NCI-H1694 treated with DMSO at 0.1 percent for 48 hours (cell line): Measurements from ENCODE around the gene HOXC5.

Experiments
- DNase-seq: peaks from one replicate; lab custom pipeline; 2025; lab: John Stamatoyannopoulos, UW

HOXC5 gene

GRCh38 chr12:54046809-54047159, 13.9 kb downstream of the HOXC5 start:
- DNase-seq: no peak

- no peak for DNase-seq
Measured at GRCh38 chr12:54047160-54047963, 14.5 kb downstream of the HOXC5 start.

DNA sequence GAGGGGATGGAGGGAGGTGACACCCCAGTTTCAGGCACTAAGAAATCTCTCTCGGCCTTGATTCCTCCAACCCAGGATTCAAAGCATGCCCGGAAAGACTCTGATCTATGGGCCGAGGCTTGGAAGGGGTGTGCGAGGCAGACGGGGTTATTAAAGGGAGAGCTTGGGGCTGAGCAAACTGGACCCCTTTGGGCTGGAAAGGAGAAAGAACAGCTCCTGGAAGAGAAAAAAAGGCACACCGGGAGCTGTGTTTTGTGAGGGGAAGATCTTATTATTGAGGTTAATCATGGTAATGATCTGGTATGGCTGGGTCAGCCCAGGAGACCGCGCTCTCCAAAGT, 15.1 kb downstream of the HOXC5 start:
- DNase-seq: no peak

DNA sequence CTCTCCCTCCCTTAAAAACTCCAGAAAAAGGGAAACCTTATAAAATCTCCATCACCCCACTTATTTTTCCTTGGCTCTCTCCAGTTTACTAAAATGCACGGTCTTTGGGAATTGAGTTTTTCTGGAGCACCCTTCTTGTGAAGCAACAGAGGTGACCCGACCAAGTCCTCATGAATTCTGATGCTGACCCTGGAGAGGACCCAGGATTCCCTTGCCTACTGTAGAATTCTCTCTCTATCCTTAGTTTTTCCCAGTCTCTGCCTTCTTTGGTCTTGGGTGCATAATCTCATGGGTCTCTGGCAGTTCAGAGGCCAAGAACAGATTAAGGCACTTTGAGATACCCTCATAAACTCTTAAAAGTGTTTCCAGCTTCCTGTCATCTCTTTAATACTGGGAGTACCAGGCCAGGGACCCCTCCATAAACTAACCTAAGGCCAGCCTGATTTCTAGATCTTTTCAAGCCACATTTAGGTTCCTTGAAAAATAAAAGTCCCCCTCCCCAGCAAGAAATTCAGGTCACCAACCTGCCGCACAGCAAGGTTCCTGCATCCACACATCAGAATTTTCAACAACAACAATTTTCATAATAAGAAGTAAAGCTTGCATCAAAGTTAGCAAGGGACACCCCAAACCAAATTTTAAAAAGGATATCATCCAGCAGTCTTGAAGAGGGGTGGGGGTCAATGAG, 15.7 kb downstream of the HOXC5 start:
- DNase-seq: no peak

DNA sequence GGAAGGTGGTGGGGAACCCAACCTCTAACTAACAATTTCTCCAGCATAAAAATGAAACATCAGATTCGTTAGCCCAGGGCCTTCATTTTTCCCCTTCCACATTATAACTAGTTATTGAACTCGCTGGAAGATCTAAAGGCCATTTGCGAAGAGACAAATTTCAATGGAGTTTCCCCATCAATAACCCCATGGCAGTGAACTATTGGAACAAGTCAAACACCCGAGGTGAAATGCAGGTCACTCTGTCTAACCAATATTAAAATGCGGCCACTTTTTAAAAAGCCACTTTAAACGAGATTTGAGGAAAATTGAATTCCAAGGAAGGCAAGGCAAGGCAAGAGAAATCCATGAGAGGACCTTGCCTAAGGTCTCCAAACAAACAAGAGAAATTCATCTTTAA, 16.3 kb downstream of the HOXC5 start:
- DNase-seq: no peak

DNA sequence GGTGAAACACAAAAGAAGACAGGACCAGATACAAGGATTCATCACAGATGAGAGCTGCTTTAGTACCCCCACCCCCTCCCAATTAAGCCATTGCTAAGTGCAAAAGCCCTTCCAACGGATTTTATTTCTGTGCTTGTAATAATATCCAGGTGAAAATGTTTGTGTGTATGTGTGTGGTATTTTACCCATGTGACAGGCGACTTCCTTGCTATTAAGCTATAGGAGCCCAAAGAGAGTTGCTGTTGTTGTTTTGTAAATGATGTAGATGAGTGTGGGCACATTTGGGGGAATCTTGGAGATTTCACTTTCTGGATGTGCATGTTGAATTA, 17.6 kb downstream of the HOXC5 start:
- DNase-seq: no peak

DNA sequence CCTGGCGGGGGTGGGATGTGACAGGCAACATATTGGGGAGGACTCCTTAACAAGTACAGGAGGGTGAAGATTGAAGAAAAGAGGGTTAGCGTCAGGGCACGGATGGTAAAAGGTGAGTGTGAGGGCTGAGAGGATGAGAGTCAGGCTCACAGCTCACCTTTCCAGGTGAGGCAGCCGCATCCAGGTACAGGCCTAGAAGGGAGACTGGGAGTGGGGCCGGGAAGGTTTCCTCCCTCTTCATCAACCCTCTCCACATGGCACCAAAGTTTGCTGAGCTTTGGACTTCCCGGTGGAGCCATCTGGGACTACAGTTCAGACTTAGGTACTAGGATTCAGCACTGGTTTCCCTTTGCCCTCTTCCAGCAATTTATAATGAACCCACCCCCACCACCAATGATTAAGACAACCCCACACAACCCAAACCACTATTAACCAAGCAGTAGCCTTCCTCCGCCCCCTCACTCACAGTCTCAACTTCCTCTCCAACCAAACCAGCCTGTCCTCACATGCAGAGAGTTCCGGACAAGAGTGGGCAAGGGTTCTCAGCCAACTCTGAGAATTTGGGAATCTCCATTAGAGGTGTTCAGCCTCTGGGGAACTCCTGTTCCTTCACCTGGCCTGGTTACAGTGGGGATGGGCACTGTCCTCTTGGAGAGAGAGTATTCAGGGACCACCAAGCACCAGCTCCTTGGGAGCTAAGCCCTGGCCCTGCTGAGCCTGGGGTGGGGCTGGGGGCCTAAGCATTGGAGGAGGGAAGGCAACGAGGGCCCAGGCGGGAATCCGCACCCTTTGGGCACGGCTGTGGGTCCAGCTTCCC, 18.4 kb downstream of the HOXC5 start:
- no peak for DNase-seq

DNA sequence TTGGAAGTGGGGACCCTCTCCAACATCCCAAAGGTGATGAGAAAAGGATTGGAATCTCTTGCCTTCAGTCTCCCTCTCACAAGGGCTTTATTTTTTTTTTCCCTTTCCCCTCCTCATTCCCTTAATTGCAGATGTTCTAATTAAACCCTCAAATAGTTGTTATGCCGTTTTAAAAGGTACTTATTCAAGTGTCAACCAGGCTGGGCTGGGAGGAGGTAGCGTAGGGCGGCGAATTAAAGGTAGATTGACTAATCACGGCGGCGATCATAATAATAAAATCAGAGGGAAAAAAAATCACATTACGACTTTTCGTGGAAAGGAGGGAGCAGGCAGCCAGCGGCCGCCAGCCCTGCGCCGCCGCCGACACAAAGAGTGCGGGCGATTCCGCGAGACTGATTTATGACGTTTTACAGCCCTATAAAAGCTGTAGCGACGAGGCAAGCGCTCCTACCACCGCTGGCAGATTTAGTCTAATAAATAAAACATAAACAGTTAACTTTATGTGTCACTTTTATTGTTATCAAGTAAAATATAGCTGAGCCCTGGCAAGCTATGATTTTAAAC, 19.1 kb downstream of the HOXC5 start:
- DNase-seq: no peak

- DNase-seq: no peak
Measured at GRCh38 chr12:54052438-54053002, 19.7 kb downstream of the HOXC5 start.

- no peak for DNase-seq
Measured at GRCh38 chr12:54053003-54053750, 20.3 kb downstream of the HOXC5 start.

GRCh38 chr12:54053751-54054741, 21.2 kb downstream of the HOXC5 start, which contains the start of gene HOXC4:
HOXC4 (plus strand) TSS chr12:54053835; CDS start chr12:54053923, 88 bp downstream.
- DNase-seq: peak; percentile 31

DNA sequence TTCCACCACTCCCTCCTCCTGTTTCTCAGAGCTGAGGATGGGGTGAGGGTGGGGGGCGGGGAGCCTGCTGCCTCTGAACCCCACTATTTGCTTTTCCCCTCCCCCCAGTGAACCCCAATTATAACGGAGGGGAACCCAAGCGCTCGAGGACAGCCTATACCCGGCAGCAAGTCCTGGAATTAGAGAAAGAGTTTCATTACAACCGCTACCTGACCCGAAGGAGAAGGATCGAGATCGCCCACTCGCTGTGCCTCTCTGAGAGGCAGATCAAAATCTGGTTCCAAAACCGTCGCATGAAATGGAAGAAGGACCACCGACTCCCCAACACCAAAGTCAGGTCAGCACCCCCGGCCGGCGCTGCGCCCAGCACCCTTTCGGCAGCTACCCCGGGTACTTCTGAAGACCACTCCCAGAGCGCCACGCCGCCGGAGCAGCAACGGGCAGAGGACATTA, 21.9 kb downstream of the HOXC5 start:
- no peak for DNase-seq

DNA sequence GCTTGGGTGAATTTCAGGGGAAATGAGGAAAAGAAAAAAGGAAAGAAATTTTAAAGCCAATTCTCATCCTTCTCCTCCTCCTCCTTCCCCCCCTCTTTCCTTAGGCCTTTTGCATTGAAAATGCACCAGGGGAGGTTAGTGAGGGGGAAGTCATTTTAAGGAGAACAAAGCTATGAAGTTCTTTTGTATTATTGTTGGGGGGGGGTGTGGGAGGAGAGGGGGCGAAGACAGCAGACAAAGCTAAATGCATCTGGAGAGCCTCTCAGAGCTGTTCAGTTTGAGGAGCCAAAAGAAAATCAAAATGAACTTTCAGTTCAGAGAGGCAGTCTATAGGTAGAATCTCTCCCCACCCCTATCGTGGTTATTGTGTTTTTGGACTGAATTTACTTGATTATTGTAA, 22.7 kb downstream of the HOXC5 start:
- DNase-seq: no peak

DNA sequence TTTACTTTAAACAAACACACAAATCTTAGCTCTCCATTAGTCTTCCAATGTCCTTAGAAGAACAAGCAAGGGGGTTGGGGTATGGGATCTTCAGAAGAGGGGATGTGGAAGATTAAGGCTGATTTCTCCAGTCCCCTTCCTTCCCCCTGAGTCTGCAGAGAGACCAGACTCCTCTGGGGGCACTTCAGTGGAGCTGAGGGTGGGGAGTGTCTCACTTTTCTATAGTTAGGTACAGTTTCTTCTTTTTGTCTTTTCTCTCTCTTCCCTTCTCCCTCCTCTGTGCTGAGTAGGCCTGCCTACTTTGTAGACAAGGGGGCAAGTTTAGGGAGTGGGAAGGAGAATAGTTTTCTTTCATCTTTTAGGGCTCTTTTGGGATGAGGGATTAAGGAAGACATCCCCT, 23.3 kb downstream of the HOXC5 start:
- no peak for DNase-seq

GRCh38 chr12:54058128-54058768, 25.4 kb downstream of the HOXC5 start:
- no peak for DNase-seq

DNA sequence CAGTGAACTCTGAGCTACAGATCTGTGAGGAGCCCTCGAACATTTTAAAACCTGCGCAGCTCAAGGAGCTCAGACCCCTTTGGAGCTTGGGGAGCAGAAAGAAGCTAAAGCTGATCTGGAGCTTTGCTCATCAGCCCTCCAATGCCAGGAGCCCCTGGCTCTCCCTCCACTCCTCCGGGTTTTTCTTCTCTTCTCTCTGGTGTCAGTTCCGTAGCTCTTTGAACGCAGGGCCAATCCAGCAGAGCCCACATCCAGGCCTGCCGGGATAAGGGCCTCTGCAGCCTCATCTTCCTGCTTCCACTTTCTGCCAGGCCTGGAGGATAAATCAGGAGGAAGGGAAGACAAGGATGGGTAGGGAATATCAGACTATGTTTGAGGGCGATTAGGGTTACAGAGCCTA, 26.8 kb downstream of the HOXC5 start:
- DNase-seq: no peak

- DNase-seq: no peak
Measured at GRCh38 chr12:54060174-54060974, 27.5 kb downstream of the HOXC5 start.

DNA sequence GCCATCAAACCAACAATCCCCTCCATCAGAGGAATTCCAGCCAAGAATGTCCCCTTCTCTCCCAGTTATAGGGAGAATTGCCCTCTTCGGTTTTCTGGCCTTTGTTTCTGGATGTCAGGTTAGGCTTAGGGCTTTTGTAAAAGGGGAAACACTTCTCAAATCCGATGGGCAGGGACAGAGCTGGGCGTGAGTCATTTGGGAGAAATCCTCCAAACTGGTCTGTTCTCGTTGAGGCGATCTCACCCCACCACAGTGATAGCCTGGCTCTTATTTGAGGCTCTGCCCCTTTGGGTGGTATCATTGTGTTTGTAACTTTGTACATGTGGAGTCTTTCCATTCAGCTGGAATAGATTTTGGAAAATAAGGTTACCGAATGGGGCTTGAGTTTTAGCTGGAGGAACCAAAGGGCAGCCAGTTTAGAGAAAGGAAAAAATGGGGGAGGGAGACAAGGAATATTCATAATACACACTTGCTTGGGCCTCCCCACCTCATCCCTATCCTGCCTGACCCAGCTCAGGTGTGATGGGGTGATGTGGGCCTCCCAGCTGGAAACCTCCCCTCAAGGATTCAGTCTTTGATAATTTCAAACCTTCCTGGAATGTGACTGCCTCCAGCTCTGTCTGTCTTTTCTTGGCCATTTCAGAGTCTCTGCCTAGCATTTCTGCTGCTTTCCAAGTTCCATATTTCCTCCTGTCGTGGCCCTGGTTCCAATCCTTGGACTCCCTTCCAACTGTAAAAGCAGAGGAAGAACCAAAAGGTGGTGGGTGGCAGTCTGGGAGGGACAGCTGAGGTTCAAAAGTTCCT, 28.3 kb downstream of the HOXC5 start:
- no peak for DNase-seq
